ENCODE measurements around the gene CSRNP3.

DNA sequence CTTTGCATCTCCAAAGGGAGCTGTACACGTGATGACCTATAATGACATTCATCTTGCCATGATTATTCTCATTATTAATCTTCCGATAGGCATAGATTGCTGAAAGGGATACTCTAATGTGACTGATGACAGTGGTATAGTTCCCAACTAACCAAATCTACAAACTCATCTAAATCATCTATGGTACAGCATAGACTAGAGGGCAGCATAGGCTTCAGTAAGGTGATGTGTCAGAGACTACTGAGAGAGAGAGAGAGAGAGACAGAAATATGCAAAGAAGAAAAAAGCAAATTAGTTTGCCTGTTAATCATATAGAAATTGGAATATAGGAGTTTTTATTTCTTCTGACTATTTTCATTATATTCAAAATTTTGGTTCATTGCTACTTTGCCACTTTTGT lies 89.3 kb downstream of the CSRNP3 start:
- no peak for TF ChIP-seq POLR2A (IDR thresholded peaks at IDR 0.05; ENCODE audit: low read length)
- TF ChIP-seq GATA1 (IDR thresholded peaks at IDR 0.05; ENCODE audit: low read depth, low read length): no peak

All from erythroblast (primary cell).